ENCODE data around the gene PPP2R3B. TPM values are rescaled to one million over a fixed set of nuclear protein-coding genes. Genes with fewer than 3 reads are reported as not detected.

PPP2R3B gene
- total RNA-seq, 4 donors from 2014 or later: 37.6 to 106 (median 46.6) TPM

- intact Hi-C loops (cut with DNase I; ENCODE audit: low total_unique reads): no loop called here
- 98% methylated on average over 7 of the region's 7 CpGs for WGBS, 2 donors
- TF ChIP-seq POLR2A (IDR thresholded peaks at IDR 0.05): no peak
- DNase-seq (ENCODE audit: low spot score in 2 of 2): no peak
- no peak overlapping the region for H3K4me3 ChIP-seq (ENCODE audit: low read depth, poor library complexity, severe bottlenecking)
Measured at GRCh38 chrX:394830-395229, 8.1 kb upstream of the PPP2R3B start.

- 86 to 88% methylated on average over 7 of the region's 7 CpGs for WGBS, 2 donors
- intact Hi-C loops (cut with DNase I; ENCODE audit: low total_unique reads): no loop called here
- no peak for DNase-seq (ENCODE audit: low spot score in 2 of 2)
Measured at GRCh38 chrX:392575-392846, 5.8 kb upstream of the PPP2R3B start.

GRCh38 chrX:391717-392574 is 5.2 kb upstream of the PPP2R3B start:
- H3K4me3 ChIP-seq (ENCODE audit: low read depth, poor library complexity, severe bottlenecking): no peak overlapping the region
- intact Hi-C loops (cut with DNase I; ENCODE audit: low total_unique reads): no loop called here
- WGBS, 2 donors: 87 to 89% methylated on average over 34 of the region's 34 CpGs
- TF ChIP-seq CTCF (IDR thresholded peaks at IDR 0.05) (no peak), POLR2A (IDR thresholded peaks at IDR 0.05) (no peak)
- no peak for DNase-seq (ENCODE audit: low spot score in 2 of 2)

More at GRCh38 chrX:392575-392846, 5.8 kb upstream of the PPP2R3B start:
- no peak overlapping the region for H3K4me3 ChIP-seq (ENCODE audit: low read depth, poor library complexity, severe bottlenecking)
- TF ChIP-seq CTCF (IDR thresholded peaks at IDR 0.05) (no peak), POLR2A (IDR thresholded peaks at IDR 0.05) (no peak)

GRCh38 chrX:390459-390858 is 3.8 kb upstream of the PPP2R3B start:
- TF ChIP-seq CTCF (IDR thresholded peaks at IDR 0.05) (no peak), POLR2A (IDR thresholded peaks at IDR 0.05) (no peak)
- intact Hi-C loops (cut with DNase I; ENCODE audit: low total_unique reads): no loop called here
- WGBS, 2 donors: 93 to 96% methylated on average over 13 of the region's 13 CpGs
- no peak overlapping the region for H3K4me3 ChIP-seq (ENCODE audit: low read depth, poor library complexity, severe bottlenecking)
- DNase-seq (ENCODE audit: low spot score in 2 of 2): no peak

- TF ChIP-seq POLR2A (IDR thresholded peaks at IDR 0.05) (no peak), CTCF (IDR thresholded peaks at IDR 0.05) (no peak)
- 88 to 89% methylated on average over 12 of the region's 12 CpGs for WGBS, 2 donors
- H3K4me3 ChIP-seq (ENCODE audit: low read depth, poor library complexity, severe bottlenecking): no peak overlapping the region
- no peak for DNase-seq (ENCODE audit: low spot score in 2 of 2)
- intact Hi-C loops (cut with DNase I; ENCODE audit: low total_unique reads): no loop called here
Measured at GRCh38 chrX:389021-389441, 2.3 kb upstream of the PPP2R3B start.

GRCh38 chrX:387729-388128 is 1.0 kb upstream of the PPP2R3B start:
- intact Hi-C loops (cut with DNase I; ENCODE audit: low total_unique reads): no loop called here
- WGBS, 2 donors: 65 to 74% methylated on average over 14 of the region's 14 CpGs
- TF ChIP-seq CTCF (IDR thresholded peaks at IDR 0.05): no peak
- no peak for TF ChIP-seq POLR2A (IDR thresholded peaks at IDR 0.05)
- H3K4me3 ChIP-seq (ENCODE audit: low read depth, poor library complexity, severe bottlenecking): no peak overlapping the region
- no peak for DNase-seq (ENCODE audit: low spot score in 2 of 2)
